ENCODE measurements around the gene TMEM80.

- TF ChIP-seq CTCF (conservative IDR thresholded peaks at IDR 0.05; ENCODE audit: low read depth, low read length) (no peak), EZH2 (IDR thresholded peaks at IDR 0.05; ENCODE audit: low read length, unreplicated experiment) (no peak), EZH2phosphoT487 (IDR thresholded peaks at IDR 0.05; ENCODE audit: borderline replicate concordance, low read length) (no peak)
Observed at GRCh38 chr11:720017-720641, 24.5 kb downstream of the TMEM80 start.

Measured in PC-3 (cell line).